NAMALWA (cell line): ENCODE data around the gene PLSCR5.

Experiments used
- DNase-seq: peaks from one replicate; pipeline ENCODE4 v3.0.0-alpha.2; 2015; ENCODE audit warnings: low spot score

The PLSCR5 gene

GRCh38 chr3:146605106-146605505 lies at the start of gene PLSCR5:
Gene PLSCR5, minus strand, starts transcription at chr3:146605346. Its CDS starts 134 bp downstream, at chr3:146605212.
- DNase-seq = no peak

- no peak for DNase-seq
Measured at GRCh38 chr3:146653978-146654377, 48.8 kb upstream of the PLSCR5 start.

GRCh38 chr3:146650691-146651442 lies 45.7 kb upstream of the PLSCR5 start:
- DNase-seq = no peak

GRCh38 chr3:146646261-146646660 lies 41.1 kb upstream of the PLSCR5 start:
- no peak for DNase-seq

GRCh38 chr3:146640955-146641867 lies 36.1 kb upstream of the PLSCR5 start:
- peak; percentile 83 for DNase-seq

GRCh38 chr3:146640361-146640760 lies 35.2 kb upstream of the PLSCR5 start:
- DNase-seq = no peak

- peak; percentile 19 for DNase-seq
Measured at GRCh38 chr3:146638718-146639117, 33.6 kb upstream of the PLSCR5 start.

GRCh38 chr3:146637871-146638270 lies 32.7 kb upstream of the PLSCR5 start:
- no peak for DNase-seq

GRCh38 chr3:146636881-146637280 lies 31.7 kb upstream of the PLSCR5 start:
- DNase-seq = no peak

- DNase-seq = no peak
Measured at GRCh38 chr3:146634346-146634745, 29.2 kb upstream of the PLSCR5 start.

- no peak for DNase-seq
Measured at GRCh38 chr3:146628671-146629070, 23.5 kb upstream of the PLSCR5 start.

GRCh38 chr3:146626403-146627122 lies 21.4 kb upstream of the PLSCR5 start:
- DNase-seq = no peak

GRCh38 chr3:146625186-146625775 lies 20.1 kb upstream of the PLSCR5 start:
- DNase-seq = peak; percentile 37

GRCh38 chr3:146621723-146622122 lies 16.6 kb upstream of the PLSCR5 start:
- DNase-seq = no peak

- no peak for DNase-seq
Measured at GRCh38 chr3:146612015-146612414, 6.9 kb upstream of the PLSCR5 start.

GRCh38 chr3:146611096-146611495 lies 6.0 kb upstream of the PLSCR5 start:
- DNase-seq = no peak

- DNase-seq = no peak
Measured at GRCh38 chr3:146598535-146598934, 6.6 kb downstream of the PLSCR5 start.

- peak; percentile 47 for DNase-seq
Measured at GRCh38 chr3:146594843-146595482, 10.2 kb downstream of the PLSCR5 start.

GRCh38 chr3:146593776-146594175 lies 11.4 kb downstream of the PLSCR5 start:
- DNase-seq = no peak

GRCh38 chr3:146590521-146590920 lies 14.6 kb downstream of the PLSCR5 start:
- no peak for DNase-seq

GRCh38 chr3:146589899-146590508 lies 15.1 kb downstream of the PLSCR5 start:
- DNase-seq = peak; percentile 65
